HEK293 (cell line): ENCODE results near the gene CAMK2N1.

ENCODE experiments used
- HOXC10 ChIP-seq: sonication (generic); formaldehyde crosslinking; IDR thresholded peaks from 2 replicates; pipeline ENCODE4 v1.8.1; 2023; ENCODE audit warnings: mild to moderate bottlenecking, missing genetic modification reagents
- KLF1 ChIP-seq: fragments of 450-650 bp; formaldehyde crosslinking; IDR thresholded peaks from 2 replicates; pipeline ENCODE4 v1.5.1; 2016; ENCODE audit warnings: missing biosample characterization, missing genetic modification characterization
- KLF9 ChIP-seq: fragments of 450-650 bp; formaldehyde crosslinking; IDR thresholded peaks from 2 replicates; pipeline ENCODE4 v1.5.1; 2016; ENCODE audit warnings: missing biosample characterization, missing genetic modification characterization, low read depth
- RBAK ChIP-seq: fragments of 450-650 bp; formaldehyde crosslinking; IDR thresholded peaks from 2 replicates; pipeline ENCODE4 v1.5.1; 2016; ENCODE audit warnings: missing biosample characterization, missing genetic modification characterization
- SCRT2 ChIP-seq: fragments of 450-650 bp; formaldehyde crosslinking; IDR thresholded peaks from 2 replicates; pipeline ENCODE4 v1.5.1; 2016; ENCODE audit warnings: missing biosample characterization, missing genetic modification characterization
- ZBTB21 ChIP-seq: fragments of 450-650 bp; formaldehyde crosslinking; IDR thresholded peaks from 2 replicates; pipeline ENCODE4 v1.5.1; 2017; ENCODE audit warnings: missing biosample characterization, missing genetic modification characterization
- ZBTB7A ChIP-seq: fragments of 450-650 bp; formaldehyde crosslinking; IDR thresholded peaks from 2 replicates; pipeline ENCODE4 v1.5.1; 2016; ENCODE audit warnings: low read depth, missing biosample characterization, missing genetic modification characterization
- ZFP3 ChIP-seq: fragments of 450-650 bp; formaldehyde crosslinking; IDR thresholded peaks from 2 replicates; pipeline ENCODE4 v1.5.1; 2016; ENCODE audit warnings: low read depth, missing biosample characterization, missing genetic modification characterization
- ZFP41 ChIP-seq: fragments of 450-650 bp; formaldehyde crosslinking; IDR thresholded peaks from 2 replicates; pipeline ENCODE4 v1.5.1; 2016; ENCODE audit warnings: missing biosample characterization, missing genetic modification characterization, borderline replicate concordance
- ZIC2 ChIP-seq: fragments of 450-650 bp; formaldehyde crosslinking; IDR thresholded peaks from 2 replicates; pipeline ENCODE4 v1.5.1; 2016; ENCODE audit warnings: missing biosample characterization, missing genetic modification characterization
- ZNF114 ChIP-seq: fragments of 450-650 bp; formaldehyde crosslinking; IDR thresholded peaks from 2 replicates; pipeline ENCODE4 v1.5.0; 2017; ENCODE audit warnings: missing biosample characterization, missing genetic modification characterization
- ZNF18 ChIP-seq: fragments of 450-650 bp; formaldehyde crosslinking; IDR thresholded peaks from 2 replicates; pipeline ENCODE4 v1.5.1; 2016; ENCODE audit warnings: missing biosample characterization, missing genetic modification characterization
- ZNF214 ChIP-seq: fragments of 450-650 bp; formaldehyde crosslinking; IDR thresholded peaks from 2 replicates; pipeline ENCODE4 v1.5.1; 2017; ENCODE audit warnings: missing biosample characterization, mild to moderate bottlenecking, missing genetic modification characterization, borderline replicate concordance
- ZNF248 ChIP-seq: fragments of 450-650 bp; formaldehyde crosslinking; IDR thresholded peaks from 2 replicates; pipeline ENCODE4 v1.5.1; 2017; ENCODE audit warnings: missing biosample characterization, missing genetic modification characterization
- ZNF366 ChIP-seq: fragments of 450-650 bp; formaldehyde crosslinking; conservative IDR thresholded peaks from 2 replicates; pipeline ENCODE4 v1.5.1; 2016; ENCODE audit warnings: missing biosample characterization, missing genetic modification characterization
- ZNF37A ChIP-seq: fragments of 450-650 bp; IDR thresholded peaks from 2 replicates; pipeline ENCODE4 v1.5.1; 2018; ENCODE audit warnings: missing biosample characterization, missing genetic modification characterization
- ZNF48 ChIP-seq: fragments of 450-650 bp; formaldehyde crosslinking; IDR thresholded peaks from 2 replicates; pipeline ENCODE4 v1.5.1; 2016; ENCODE audit warnings: missing biosample characterization, missing genetic modification characterization
- ZNF544 ChIP-seq: fragments of 450-650 bp; formaldehyde crosslinking; IDR thresholded peaks from 2 replicates; pipeline ENCODE4 v1.5.0; 2017; ENCODE audit warnings: missing biosample characterization, missing genetic modification characterization
- ZNF549 ChIP-seq: fragments of 450-650 bp; IDR thresholded peaks from 2 replicates; pipeline ENCODE4 v1.5.1; 2018; ENCODE audit warnings: missing biosample characterization, missing genetic modification characterization, mild to moderate bottlenecking, inconsistent platforms, moderate library complexity
- ZNF571 ChIP-seq: fragments of 450-650 bp; formaldehyde crosslinking; IDR thresholded peaks from 2 replicates; pipeline ENCODE4 v1.5.0; 2017; ENCODE audit warnings: missing biosample characterization, missing genetic modification characterization
- ZNF621 ChIP-seq: fragments of 450-650 bp; formaldehyde crosslinking; IDR thresholded peaks from 2 replicates; pipeline ENCODE4 v1.5.1; 2017; ENCODE audit warnings: missing biosample characterization, missing genetic modification characterization
- ZNF623 ChIP-seq: fragments of 450-650 bp; formaldehyde crosslinking; IDR thresholded peaks from 2 replicates; pipeline ENCODE4 v1.5.1; 2016; ENCODE audit warnings: missing biosample characterization, missing genetic modification characterization
- ZNF658 ChIP-seq: fragments of 450-650 bp; formaldehyde crosslinking; IDR thresholded peaks from 2 replicates; pipeline ENCODE4; 2016; ENCODE audit warnings: missing biosample characterization, missing genetic modification characterization
- ZNF692 ChIP-seq: fragments of 450-650 bp; formaldehyde crosslinking; IDR thresholded peaks from 2 replicates; pipeline ENCODE4 v1.5.1; 2016; ENCODE audit warnings: missing biosample characterization, missing genetic modification characterization
- ZNF837 ChIP-seq: fragments of 450-650 bp; formaldehyde crosslinking; IDR thresholded peaks from 2 replicates; pipeline ENCODE4 v1.5.1; 2016; ENCODE audit warnings: missing biosample characterization, missing genetic modification characterization
- ZSCAN16 ChIP-seq: fragments of 450-650 bp; formaldehyde crosslinking; IDR thresholded peaks from 2 replicates; pipeline ENCODE4 v1.5.1; 2016; ENCODE audit warnings: missing biosample characterization, missing genetic modification characterization
- TF ChIP-seq, protein P1 (sequence below): fragments of 450-650 bp; formaldehyde crosslinking; IDR thresholded peaks from 2 replicates; pipeline ENCODE4 v1.5.1; 2016; ENCODE audit warnings: missing biosample characterization, missing genetic modification characterization, borderline replicate concordance
- TF ChIP-seq, protein P2 (sequence below): fragments of 450-650 bp; formaldehyde crosslinking; IDR thresholded peaks from 2 replicates; pipeline ENCODE4 v1.5.1; 2016; ENCODE audit warnings: missing biosample characterization, missing genetic modification characterization, low read depth
- TF ChIP-seq, protein P3 (sequence below): fragments of 450-650 bp; formaldehyde crosslinking; optimal IDR thresholded peaks from 2 replicates; pipeline ENCODE3; 2016; ENCODE audit warnings: missing biosample characterization, mild to moderate bottlenecking, missing genetic modification characterization

The CAMK2N1 gene

DNA sequence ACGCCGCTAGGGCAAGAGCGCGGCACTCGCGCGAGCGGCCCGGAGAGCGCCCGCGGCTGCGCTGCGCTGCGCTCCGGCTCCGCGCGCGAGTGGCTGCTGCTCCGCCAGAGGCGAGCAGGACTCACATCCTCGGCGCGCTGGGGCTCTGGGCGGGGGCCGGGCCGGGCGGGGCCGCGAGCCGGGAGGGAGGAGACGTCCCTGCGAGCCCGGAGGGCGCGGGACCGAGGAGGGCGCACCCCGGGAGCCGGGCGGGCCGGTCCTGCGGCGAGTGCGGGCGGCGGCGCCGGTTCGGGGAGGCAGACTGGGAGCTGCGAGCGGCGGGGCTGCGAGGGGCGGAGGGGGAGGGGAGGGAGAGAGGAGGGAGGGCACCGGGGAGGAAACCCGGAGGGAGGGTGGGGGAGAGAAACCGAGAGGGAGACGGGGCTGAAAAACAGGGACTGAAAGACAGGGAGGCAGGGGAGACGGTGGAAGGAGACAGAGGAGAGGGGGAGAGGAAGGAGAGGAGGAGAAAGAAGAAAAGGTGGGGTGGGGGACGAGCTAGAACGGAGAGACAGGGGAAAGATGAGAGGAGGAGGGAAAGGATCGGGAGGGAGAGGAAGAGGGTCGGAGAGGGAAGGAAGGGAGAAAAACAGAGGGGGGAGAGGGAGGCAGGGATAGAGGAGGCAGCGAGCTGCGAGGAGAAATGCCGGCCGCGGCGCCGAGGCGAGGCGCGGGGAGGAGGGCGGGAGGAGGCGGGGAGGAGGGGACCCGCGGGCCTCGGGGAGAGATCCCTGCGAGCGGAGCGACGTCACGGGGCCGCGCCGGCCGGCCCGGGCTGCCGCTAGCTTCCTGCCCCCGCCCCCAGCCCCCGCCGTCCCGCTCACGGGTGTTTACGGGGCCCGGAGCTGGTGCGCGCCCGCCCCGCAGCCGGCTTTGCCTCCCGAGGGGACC lies at the start of gene CAMK2N1 (continued):
- TF ChIP-seq ZNF18 (tag by site-specific recombination) (no peak), HOXC10 (no peak), ZNF621 (tag by site-specific recombination) (no peak), ZNF544 (no peak), ZNF549 (tag by site-specific recombination) (no peak), ZFP41 (tag by site-specific recombination) (no peak), ZNF366 (tag by site-specific recombination) (peak; percentile 98), ZNF692 (tag by site-specific recombination) (peak; percentile 59), ZSCAN16 (tag by site-specific recombination) (no peak), ZNF571 (no peak), ZBTB21 (tag by site-specific recombination) (0 out of 2 replicates have a peak, but pooled peaks have one; percentile 30), ZNF114 (tag by site-specific recombination) (no peak), ZFP3 (no peak), ZIC2 (no peak), ZBTB7A (tag by site-specific recombination) (peak; percentile 50; the same call in 1 of the 2 replicates), ZNF37A (tag by site-specific recombination) (no peak), ZNF248 (no peak), ZNF837 (no peak), ZNF658 (tag by site-specific recombination) (no peak), RBAK (tag by site-specific recombination) (0 out of 2 replicates have a peak, but pooled peaks have one; percentile 32), KLF9 (tag by site-specific recombination) (peak; percentile 45; the same call in 1 of the 2 replicates), ZNF623 (tag by site-specific recombination) (no peak), ZNF48 (tag by site-specific recombination) (no peak), SCRT2 (tag by site-specific recombination) (0 out of 2 replicates have a peak, but pooled peaks have one; percentile 11), KLF1 (tag by site-specific recombination) (peak; percentile 54), ZNF214 (tag by site-specific recombination) (no peak)
- TF ChIP-seq, protein P1, sequence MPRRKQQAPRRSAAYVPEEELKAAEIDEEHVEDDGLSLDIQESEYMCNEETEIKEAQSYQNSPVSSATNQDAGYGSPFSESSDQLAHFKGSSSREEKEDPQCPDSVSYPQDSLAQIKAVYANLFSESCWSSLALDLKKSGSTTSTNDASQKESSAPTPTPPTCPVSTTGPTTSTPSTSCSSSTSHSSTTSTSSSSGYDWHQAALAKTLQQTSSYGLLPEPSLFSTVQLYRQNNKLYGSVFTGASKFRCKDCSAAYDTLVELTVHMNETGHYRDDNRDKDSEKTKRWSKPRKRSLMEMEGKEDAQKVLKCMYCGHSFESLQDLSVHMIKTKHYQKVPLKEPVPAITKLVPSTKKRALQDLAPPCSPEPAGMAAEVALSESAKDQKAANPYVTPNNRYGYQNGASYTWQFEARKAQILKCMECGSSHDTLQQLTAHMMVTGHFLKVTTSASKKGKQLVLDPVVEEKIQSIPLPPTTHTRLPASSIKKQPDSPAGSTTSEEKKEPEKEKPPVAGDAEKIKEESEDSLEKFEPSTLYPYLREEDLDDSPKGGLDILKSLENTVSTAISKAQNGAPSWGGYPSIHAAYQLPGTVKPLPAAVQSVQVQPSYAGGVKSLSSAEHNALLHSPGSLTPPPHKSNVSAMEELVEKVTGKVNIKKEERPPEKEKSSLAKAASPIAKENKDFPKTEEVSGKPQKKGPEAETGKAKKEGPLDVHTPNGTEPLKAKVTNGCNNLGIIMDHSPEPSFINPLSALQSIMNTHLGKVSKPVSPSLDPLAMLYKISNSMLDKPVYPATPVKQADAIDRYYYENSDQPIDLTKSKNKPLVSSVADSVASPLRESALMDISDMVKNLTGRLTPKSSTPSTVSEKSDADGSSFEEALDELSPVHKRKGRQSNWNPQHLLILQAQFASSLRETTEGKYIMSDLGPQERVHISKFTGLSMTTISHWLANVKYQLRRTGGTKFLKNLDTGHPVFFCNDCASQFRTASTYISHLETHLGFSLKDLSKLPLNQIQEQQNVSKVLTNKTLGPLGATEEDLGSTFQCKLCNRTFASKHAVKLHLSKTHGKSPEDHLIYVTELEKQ (tag by site-specific recombination), result no peak
- TF ChIP-seq, protein P2, sequence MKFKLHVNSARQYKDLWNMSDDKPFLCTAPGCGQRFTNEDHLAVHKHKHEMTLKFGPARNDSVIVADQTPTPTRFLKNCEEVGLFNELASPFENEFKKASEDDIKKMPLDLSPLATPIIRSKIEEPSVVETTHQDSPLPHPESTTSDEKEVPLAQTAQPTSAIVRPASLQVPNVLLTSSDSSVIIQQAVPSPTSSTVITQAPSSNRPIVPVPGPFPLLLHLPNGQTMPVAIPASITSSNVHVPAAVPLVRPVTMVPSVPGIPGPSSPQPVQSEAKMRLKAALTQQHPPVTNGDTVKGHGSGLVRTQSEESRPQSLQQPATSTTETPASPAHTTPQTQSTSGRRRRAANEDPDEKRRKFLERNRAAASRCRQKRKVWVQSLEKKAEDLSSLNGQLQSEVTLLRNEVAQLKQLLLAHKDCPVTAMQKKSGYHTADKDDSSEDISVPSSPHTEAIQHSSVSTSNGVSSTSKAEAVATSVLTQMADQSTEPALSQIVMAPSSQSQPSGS, result no peak
- TF ChIP-seq, protein P3, sequence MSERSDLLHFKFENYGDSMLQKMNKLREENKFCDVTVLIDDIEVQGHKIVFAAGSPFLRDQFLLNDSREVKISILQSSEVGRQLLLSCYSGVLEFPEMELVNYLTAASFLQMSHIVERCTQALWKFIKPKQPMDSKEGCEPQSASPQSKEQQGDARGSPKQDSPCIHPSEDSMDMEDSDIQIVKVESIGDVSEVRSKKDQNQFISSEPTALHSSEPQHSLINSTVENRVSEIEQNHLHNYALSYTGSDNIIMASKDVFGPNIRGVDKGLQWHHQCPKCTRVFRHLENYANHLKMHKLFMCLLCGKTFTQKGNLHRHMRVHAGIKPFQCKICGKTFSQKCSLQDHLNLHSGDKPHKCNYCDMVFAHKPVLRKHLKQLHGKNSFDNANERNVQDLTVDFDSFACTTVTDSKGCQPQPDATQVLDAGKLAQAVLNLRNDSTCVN (tag by site-specific recombination), result peak; percentile 74
